ENCODE results near the gene BTBD2. TPM values are rescaled to one million over a fixed set of nuclear protein-coding genes. Genes with fewer than 3 reads are reported as not detected.

The BTBD2 gene
- total and polyA plus RNA-seq, 2 of the 13 experiments (the other 11 are each of a cell fraction or from before 2014, with no cell fraction given) = 28.1 to 45.3 TPM

DNA sequence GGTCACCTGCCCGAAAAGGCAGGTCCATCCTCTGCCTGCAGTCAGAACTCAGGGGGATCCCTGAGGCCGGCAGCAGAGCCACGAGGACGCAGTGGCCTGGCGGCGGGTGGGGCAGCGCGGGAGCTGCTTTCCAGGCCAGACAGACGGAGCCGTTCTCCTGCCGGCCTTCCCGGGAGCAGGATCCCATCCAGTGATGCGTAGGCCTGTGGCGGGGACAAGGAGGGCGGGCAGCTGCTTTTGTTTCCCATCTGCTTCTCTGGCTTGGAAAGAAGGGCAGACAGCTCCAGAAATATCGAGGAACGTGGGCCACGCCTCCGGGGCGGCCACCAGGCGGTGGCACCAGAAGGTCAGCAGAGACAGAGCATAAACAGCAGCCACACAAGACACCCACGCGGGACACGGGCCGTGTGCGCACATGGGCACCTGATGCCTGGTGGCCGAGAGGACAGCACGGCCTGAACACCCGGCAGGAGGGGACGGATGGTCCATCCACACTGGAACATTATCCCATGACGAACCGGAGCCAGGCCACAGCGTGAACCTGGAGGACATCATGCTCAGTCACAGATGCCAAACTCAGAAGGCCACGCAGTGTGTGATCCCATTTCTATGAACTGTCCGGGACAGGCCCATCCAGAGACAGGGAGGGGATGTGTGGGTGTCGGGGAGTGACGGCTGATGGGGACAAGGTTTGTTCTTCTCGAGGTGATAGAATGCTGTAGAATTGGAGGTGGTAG lies 49.4 kb upstream of the BTBD2 start (continued):
- TF ChIP-seq ZNF691 (CRISPR knock-in tag; IDR thresholded peaks at IDR 0.05; ENCODE audit: borderline replicate concordance, low read depth) = 0 out of 2 replicates have a peak, but pooled peaks have one; percentile 29
- TF ChIP-seq ZNF431 (CRISPR knock-in tag; IDR thresholded peaks at IDR 0.05; ENCODE audit: borderline replicate concordance, low read depth) = peak; percentile 78; the same call in 1 of the 2 replicates
- TF ChIP-seq, protein P1, sequence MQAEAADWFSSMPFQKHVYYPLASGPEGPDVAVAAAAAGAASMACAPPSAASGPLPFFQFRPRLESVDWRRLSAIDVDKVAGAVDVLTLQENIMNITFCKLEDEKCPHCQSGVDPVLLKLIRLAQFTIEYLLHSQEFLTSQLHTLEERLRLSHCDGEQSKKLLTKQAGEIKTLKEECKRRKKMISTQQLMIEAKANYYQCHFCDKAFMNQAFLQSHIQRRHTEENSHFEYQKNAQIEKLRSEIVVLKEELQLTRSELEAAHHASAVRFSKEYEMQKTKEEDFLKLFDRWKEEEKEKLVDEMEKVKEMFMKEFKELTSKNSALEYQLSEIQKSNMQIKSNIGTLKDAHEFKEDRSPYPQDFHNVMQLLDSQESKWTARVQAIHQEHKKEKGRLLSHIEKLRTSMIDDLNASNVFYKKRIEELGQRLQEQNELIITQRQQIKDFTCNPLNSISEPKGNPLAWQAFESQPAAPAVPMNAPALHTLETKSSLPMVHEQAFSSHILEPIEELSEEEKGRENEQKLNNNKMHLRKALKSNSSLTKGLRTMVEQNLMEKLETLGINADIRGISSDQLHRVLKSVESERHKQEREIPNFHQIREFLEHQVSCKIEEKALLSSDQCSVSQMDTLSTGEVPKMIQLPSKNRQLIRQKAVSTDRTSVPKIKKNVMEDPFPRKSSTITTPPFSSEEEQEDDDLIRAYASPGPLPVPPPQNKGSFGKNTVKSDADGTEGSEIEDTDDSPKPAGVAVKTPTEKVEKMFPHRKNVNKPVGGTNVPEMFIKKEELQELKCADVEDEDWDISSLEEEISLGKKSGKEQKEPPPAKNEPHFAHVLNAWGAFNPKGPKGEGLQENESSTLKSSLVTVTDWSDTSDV (CRISPR knock-in tag; IDR thresholded peaks at IDR 0.05) = peak; percentile 29; the same call in 1 of the 2 replicates
- TF ChIP-seq ZNF234 (CRISPR knock-in tag; conservative IDR thresholded peaks at IDR 0.05) = no peak
- TF ChIP-seq ELF4 (CRISPR knock-in tag; IDR thresholded peaks at IDR 0.05; ENCODE audit: borderline replicate concordance) = no peak
- TF ChIP-seq DPF2 (CRISPR knock-in tag; IDR thresholded peaks at IDR 0.05; ENCODE audit: borderline replicate concordance, low read depth) = no peak
- no peak for TF ChIP-seq ZFP37 (CRISPR knock-in tag; IDR thresholded peaks at IDR 0.05; ENCODE audit: borderline replicate concordance)
- no peak for TF ChIP-seq KLF9 (CRISPR knock-in tag; IDR thresholded peaks at IDR 0.05; ENCODE audit: low read depth)
- no peak for TF ChIP-seq TEAD3 (CRISPR knock-in tag; optimal IDR thresholded peaks at IDR 0.05; ENCODE audit: borderline replicate concordance)
- no peak for TF ChIP-seq NR2F1 (CRISPR knock-in tag; IDR thresholded peaks at IDR 0.05)
- no peak for TF ChIP-seq ZFP62 (CRISPR knock-in tag; IDR thresholded peaks at IDR 0.05)
- 0 out of 2 replicates have a peak, but pooled peaks have one; percentile 27 for TF ChIP-seq ADNP (CRISPR knock-in tag; IDR thresholded peaks at IDR 0.05)
- peak; percentile 16; the same call in 1 of the 2 replicates for TF ChIP-seq STAG1 (CRISPR knock-in tag; IDR thresholded peaks at IDR 0.05)
- peak; percentile 80; the same call in 1 of the 2 replicates for TF ChIP-seq ZNF512B (CRISPR knock-in tag; IDR thresholded peaks at IDR 0.05; ENCODE audit: borderline replicate concordance)
- TF ChIP-seq ETV6 (CRISPR knock-in tag; conservative IDR thresholded peaks at IDR 0.05) = 0 out of 2 replicates have a peak, but pooled peaks have one; percentile 45
- TF ChIP-seq PRDM10 (CRISPR knock-in tag; IDR thresholded peaks at IDR 0.05; ENCODE audit: low read depth) = no peak

Measured in HepG2 (cell line).